IMR-90 (cell line): Measurements from ENCODE around the gene BCAS3. TPM values are rescaled to one million over a fixed set of nuclear protein-coding genes. Genes with fewer than 3 reads are reported as not detected.
"Not testable (repeated sequence)": the region's sequence is repeated elsewhere in the genome, so short reads cannot be mapped to it uniquely, and the experiment has no call there.

Source experiments
- ATAC-seq: fragments of 200-7000 bp; cut with Tn5 transposase; 2 replicates; pipeline ENCODE4 v1.9.1; 2020; ENCODE audit warnings: low read depth, mild to moderate bottlenecking, moderate library complexity
- BruUV-seq: library from RNA; stranded (reverse); fragments of 400-500 nt; replicated peaks from 2 replicates; lab custom pipeline; 2021; lab: Mats Ljungman, UMichigan
- CTCF ChIA-PET: fragments of 300-600 bp; formaldehyde crosslinking; extraction: SDS; loops from one replicate; lab custom pipeline; 2021; ENCODE audit warnings: antibody characterized with exemption; lab: Yijun Ruan, JAX
- POLR2A ChIA-PET: fragments of 300-600 bp; sonication (Branson Sonifier 250); formaldehyde crosslinking; loops from one replicate; lab custom pipeline; 2022; ENCODE audit warnings: antibody characterized with exemption; ENCODE audit not compliant: unreplicated experiment; lab: Charles Lee
- DNase-seq: peaks from one replicate; pipeline ENCODE4 v3.0.0; 2013
- H2AFZ ChIP-seq: replicated peaks from 2 replicates; pipeline ENCODE3; 2013; ENCODE audit warnings: low read length, mild to moderate bottlenecking; ENCODE audit not compliant: poor library complexity
- H2AK5ac ChIP-seq: 2 replicates; pipeline ENCODE4 v1.6.1; 2013; ENCODE audit warnings: low read depth, low read length, inconsistent platforms
- H2AK9ac ChIP-seq: replicated peaks from 2 replicates; pipeline ENCODE3; 2013; ENCODE audit warnings: mild to moderate bottlenecking, low read depth, low read length, moderate library complexity; ENCODE audit not compliant: poor library complexity
- H2BK120ac ChIP-seq: 2 replicates; pipeline ENCODE4 v1.6.1; 2013; ENCODE audit warnings: low read depth, low read length, inconsistent platforms
- H2BK15ac ChIP-seq: 3 replicates; pipeline ENCODE4 v1.6.1; 2013; ENCODE audit warnings: low read depth, low read length, inconsistent platforms
- H2BK20ac ChIP-seq: 2 replicates; pipeline ENCODE4 v1.6.1; 2013; ENCODE audit warnings: low read depth, mild to moderate bottlenecking, inconsistent platforms, low read length, moderate library complexity
- H2BK5ac ChIP-seq: 2 replicates; pipeline ENCODE4 v1.6.1; 2013; ENCODE audit warnings: mild to moderate bottlenecking, low read depth, low read length, inconsistent platforms; ENCODE audit not compliant: poor library complexity, severe bottlenecking
- H3K14ac ChIP-seq: replicated peaks from 2 replicates; pipeline ENCODE4 v1.6.1; 2013; ENCODE audit warnings: low read depth, low read length, inconsistent platforms
- H3K18ac ChIP-seq: 2 replicates; pipeline ENCODE4 v1.6.1; 2013; ENCODE audit warnings: low read depth, low read length, control low read depth
- H3K23ac ChIP-seq: 2 replicates; pipeline ENCODE4 v1.6.1; 2013; ENCODE audit warnings: low read depth, low read length, inconsistent platforms
- H3K27ac ChIP-seq: 2 replicates; pipeline ENCODE4 v1.5.1; 2013; ENCODE audit warnings: mild to moderate bottlenecking, control low read depth, low read length; ENCODE audit not compliant: insufficient read depth
- H3K27me3 ChIP-seq: 2 replicates; pipeline ENCODE4 v1.6.1; 2013; ENCODE audit warnings: low read length; ENCODE audit not compliant: control insufficient read depth, insufficient read depth
- H3K36me3 ChIP-seq: 2 replicates; pipeline ENCODE4 v1.6.1; 2013; ENCODE audit warnings: low read length, mixed read lengths; ENCODE audit not compliant: control insufficient read depth, insufficient read depth
- H3K4ac ChIP-seq: 2 replicates; pipeline ENCODE4 v1.6.1; 2013; ENCODE audit warnings: low read depth, low read length, inconsistent platforms
- H3K4me1 ChIP-seq: 2 replicates; pipeline ENCODE4 v1.6.1; 2013; ENCODE audit warnings: low read length, mixed read lengths; ENCODE audit not compliant: control insufficient read depth, insufficient read depth
- H3K4me2 ChIP-seq: 2 replicates; pipeline ENCODE4 v1.6.1; 2013; ENCODE audit warnings: low read depth, mild to moderate bottlenecking, control low read depth, low read length, moderate library complexity
- H3K4me3 ChIP-seq: 2 replicates; pipeline ENCODE4 v1.5.1; 2013; ENCODE audit warnings: low read depth, mild to moderate bottlenecking, control low read depth, low read length, moderate library complexity; ENCODE audit not compliant: insufficient read depth
- H3K56ac ChIP-seq: 2 replicates; pipeline ENCODE4 v1.6.1; 2013; ENCODE audit warnings: low read length, inconsistent platforms; ENCODE audit not compliant: insufficient read depth; ENCODE audit errors: extremely low read depth
- H3K79me1 ChIP-seq, 2 experiments: 2 replicates each; pipeline ENCODE4 v1.6.1; 2013; ENCODE audit warnings: low read length in 2 of 2, inconsistent platforms in 1 of 2, low read depth in 1 of 2
- H3K9ac ChIP-seq: 2 replicates; pipeline ENCODE4 v1.6.1; 2013; ENCODE audit warnings: low read depth, low read length, control low read depth
- H3K9me1 ChIP-seq: 2 replicates; pipeline ENCODE4 v1.6.1; 2013; ENCODE audit warnings: low read length, inconsistent platforms; ENCODE audit not compliant: insufficient read depth
- H3K9me3 ChIP-seq: 2 replicates; pipeline ENCODE4 v1.6.1; 2013; ENCODE audit warnings: low read length; ENCODE audit not compliant: control insufficient read depth, insufficient read depth
- H4K20me1 ChIP-seq: 2 replicates; pipeline ENCODE4 v1.6.1; 2013; ENCODE audit warnings: low read length, inconsistent platforms; ENCODE audit not compliant: insufficient read depth
- H4K5ac ChIP-seq: 2 replicates; pipeline ENCODE4 v1.6.1; 2013; ENCODE audit warnings: mild to moderate bottlenecking, low read depth, low read length, control low read depth
- H4K8ac ChIP-seq, 2 experiments: 2 replicates each; pipeline ENCODE4 v1.6.1; 2013; ENCODE audit warnings: low read depth in 2 of 2, low read length in 2 of 2, control low read depth in 1 of 2, inconsistent platforms in 1 of 2
- H4K91ac ChIP-seq: 2 replicates; pipeline ENCODE4 v1.6.1; 2013; ENCODE audit warnings: low read depth, low read length, inconsistent platforms; ENCODE audit not compliant: insufficient read depth
- CHD1 ChIP-seq: IDR thresholded peaks from 2 replicates; pipeline ENCODE4 v1.6.1; 2012; ENCODE audit warnings: low read depth, low read length, improper control_type of control experiment
- MAFK ChIP-seq: IDR thresholded peaks from 2 replicates; pipeline ENCODE4 v1.6.1; 2012; ENCODE audit warnings: low read depth, low read length, improper control_type of control experiment
- RCOR1 ChIP-seq: IDR thresholded peaks from 2 replicates; pipeline ENCODE4 v1.6.1; 2012; ENCODE audit warnings: mild to moderate bottlenecking, low read length, improper control_type of control experiment; ENCODE audit not compliant: insufficient replicate concordance
- WGBS, 2 experiments: methylation state at CpG; one replicate each; pipeline versions ENCODE4 v1.1.5 to v1.1.7; 2013; ENCODE audit warnings: missing lambda C conversion rate in 2 of 2; ENCODE audit not compliant: insufficient read length in 1 of 2; ENCODE audit errors: extremely low coverage in 2 of 2; 5-methylcytosine and 5-hydroxymethylcytosine counted together
- dilution Hi-C: fragments of 300-500 bp; cut with HindIII; formaldehyde crosslinking; loops from one replicate; pipeline ENCODE4 v1.14.3; 2018; ENCODE audit warnings: low sequenced_read_pairs; ENCODE audit not compliant: unreplicated experiment
- in situ Hi-C: fragments of 300-500 bp; cut with MboI; formaldehyde crosslinking; loops from 3 replicates; pipeline ENCODE4 v1.14.3; 2019; ENCODE audit warnings: low sequenced_read_pairs, inconsistent platforms, mixed read lengths
- intact Hi-C: fragments of 100-400 bp; cut with micrococcal nuclease; formaldehyde crosslinking; loops from 2 replicates; pipeline ENCODE4 v1.10.0; 2022
- polyA plus RNA-seq, 3 experiments: library from polyadenylated mRNA; depleted of rRNA; stranded (reverse); fragments of >200 nt; gene quantifications; 2 replicates each; pipeline ENCODE4 v1.2.3, GENCODE V29; 2012; ENCODE audit warnings: low replicate concordance in 1 of 3
- total RNA-seq: library from RNA; depleted of rRNA; stranded (reverse); fragments of >200 nt; gene quantifications from 2 replicates; pipeline ENCODE4 v1.2.3, GENCODE V29; 2012
- TF ChIP-seq, protein P1 (sequence below): conservative IDR thresholded peaks from 2 replicates; pipeline ENCODE4 v1.5.1; 2012; ENCODE audit warnings: mild to moderate bottlenecking, low read depth, low read length, improper control_type of control experiment

BCAS3 gene
- total and polyA plus RNA-seq, 2 of the 4 experiments (the other 2 are of a cell fraction), result 6.3 to 27.1 TPM

DNA sequence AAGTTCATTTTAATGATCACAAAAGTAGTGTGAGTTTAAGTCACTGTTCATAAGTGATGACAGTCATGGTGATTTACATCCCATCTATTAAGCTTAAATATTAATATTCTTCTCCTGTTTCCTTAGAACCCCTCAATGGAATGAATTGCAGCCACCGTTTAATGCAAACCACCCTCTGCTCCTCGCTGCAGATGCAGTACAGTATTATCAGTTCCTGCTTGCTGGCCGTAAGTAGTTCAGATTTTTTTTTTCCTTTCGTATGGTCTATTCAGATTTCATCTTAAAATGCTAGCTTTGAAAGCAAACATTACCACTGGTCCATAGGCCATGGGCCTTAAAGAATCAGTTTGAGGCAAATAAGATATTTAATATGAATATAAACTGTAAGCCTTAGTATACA lies 363.0 kb downstream of the BCAS3 start:
- H3K14ac ChIP-seq, result no peak overlapping the region
- no peak overlapping the region for H3K9ac ChIP-seq
- no peak overlapping the region for H2BK120ac ChIP-seq
- H2BK15ac ChIP-seq, result no peak overlapping the region
- 100% methylated on average over 1 of the region's 4 CpGs; no CpG with 5 or more reads in 1 of the 2 experiments for WGBS, 2 experiments
- no peak overlapping the region for H4K8ac ChIP-seq
- H4K20me1 ChIP-seq, result no peaks in the 10 kb centered on the region
- H3K27ac ChIP-seq, result no peak overlapping the region
- BruUV-seq, result no TSS peak
- ATAC-seq (no peak), DNase-seq (no peak)
- H3K4me1 ChIP-seq, result no peaks in the 10 kb centered on the region
- no peak overlapping the region for H2AK5ac ChIP-seq
- no peak overlapping the region for H4K91ac ChIP-seq
- CTCF ChIA-PET, result no interaction called here
- intact Hi-C loops, result no loop called here
- H3K4ac ChIP-seq, result no peak overlapping the region
- dilution Hi-C loops, result no loop called here
- 0 out of 2 replicates have a peak, but pooled peaks cover 2% of the 10 kb centered on the region for H3K36me3 ChIP-seq
- TF ChIP-seq MAFK (no peak), CHD1 (no peak), RCOR1 (no peak)
- TF ChIP-seq, protein P1, sequence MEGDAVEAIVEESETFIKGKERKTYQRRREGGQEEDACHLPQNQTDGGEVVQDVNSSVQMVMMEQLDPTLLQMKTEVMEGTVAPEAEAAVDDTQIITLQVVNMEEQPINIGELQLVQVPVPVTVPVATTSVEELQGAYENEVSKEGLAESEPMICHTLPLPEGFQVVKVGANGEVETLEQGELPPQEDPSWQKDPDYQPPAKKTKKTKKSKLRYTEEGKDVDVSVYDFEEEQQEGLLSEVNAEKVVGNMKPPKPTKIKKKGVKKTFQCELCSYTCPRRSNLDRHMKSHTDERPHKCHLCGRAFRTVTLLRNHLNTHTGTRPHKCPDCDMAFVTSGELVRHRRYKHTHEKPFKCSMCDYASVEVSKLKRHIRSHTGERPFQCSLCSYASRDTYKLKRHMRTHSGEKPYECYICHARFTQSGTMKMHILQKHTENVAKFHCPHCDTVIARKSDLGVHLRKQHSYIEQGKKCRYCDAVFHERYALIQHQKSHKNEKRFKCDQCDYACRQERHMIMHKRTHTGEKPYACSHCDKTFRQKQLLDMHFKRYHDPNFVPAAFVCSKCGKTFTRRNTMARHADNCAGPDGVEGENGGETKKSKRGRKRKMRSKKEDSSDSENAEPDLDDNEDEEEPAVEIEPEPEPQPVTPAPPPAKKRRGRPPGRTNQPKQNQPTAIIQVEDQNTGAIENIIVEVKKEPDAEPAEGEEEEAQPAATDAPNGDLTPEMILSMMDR, result no peak
- no peak overlapping the region for H3K23ac ChIP-seq
- H3K79me1 ChIP-seq, result no peaks in the 10 kb centered on the region
- H3K4me2 ChIP-seq, result no peak overlapping the region
- no peak overlapping the region for H3K18ac ChIP-seq
- no peak overlapping the region for H2AK9ac ChIP-seq
- H4K5ac ChIP-seq, result no peak overlapping the region
- no peak overlapping the region for H2AFZ ChIP-seq
- no peak overlapping the region for H2BK5ac ChIP-seq
- H3K9me3 ChIP-seq, result no peaks in the 10 kb centered on the region
- H3K56ac ChIP-seq, result no peak overlapping the region
- in situ Hi-C loops, result no loop called here
- H3K9me1 ChIP-seq, result no peaks in the 10 kb centered on the region; the same call in 1 of the 2 replicates
- no peak overlapping the region for H2BK20ac ChIP-seq
- no peaks in the 10 kb centered on the region for H3K27me3 ChIP-seq
- POLR2A ChIA-PET, result no interaction called here
- no peak overlapping the region for H3K4me3 ChIP-seq

DNA sequence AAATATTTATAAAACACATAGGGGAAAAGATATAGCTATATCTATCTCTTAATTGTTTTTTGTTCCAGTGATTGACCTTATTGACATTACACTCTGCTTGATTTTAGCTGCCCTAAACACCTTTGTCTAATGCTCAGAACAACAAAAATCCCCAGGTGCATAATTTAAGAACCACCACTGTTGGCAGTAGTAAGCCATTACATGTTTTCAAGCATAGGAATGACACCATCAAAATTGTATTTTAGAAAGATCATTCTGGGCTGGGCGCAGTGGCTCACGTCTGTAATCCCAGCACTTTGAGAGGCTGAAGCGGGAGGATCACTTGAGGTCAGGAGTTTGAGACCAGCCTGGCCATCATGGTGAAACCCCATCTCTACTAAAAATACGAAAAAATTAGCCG lies 364.7 kb downstream of the BCAS3 start:
- H4K20me1 ChIP-seq, result not testable (repeated sequence)

More for the DNA sequence above, 364.7 kb downstream of the BCAS3 start:
- H3K4ac ChIP-seq, H3K9me1 ChIP-seq, H3K4me2 ChIP-seq, DNase-seq, H3K36me3 ChIP-seq, H2AK5ac ChIP-seq, in situ Hi-C loops, H3K4me3 ChIP-seq, H3K4me1 ChIP-seq, H2BK5ac ChIP-seq, CTCF ChIA-PET, H3K9ac ChIP-seq, dilution Hi-C loops, H3K9me3 ChIP-seq, ATAC-seq, H2AK9ac ChIP-seq, H4K91ac ChIP-seq, H4K8ac ChIP-seq, H2AFZ ChIP-seq, intact Hi-C loops, H2BK20ac ChIP-seq, H2BK15ac ChIP-seq, H3K14ac ChIP-seq, H4K5ac ChIP-seq, H3K23ac ChIP-seq, H3K27ac ChIP-seq, H3K79me1 ChIP-seq, BruUV-seq, H2BK120ac ChIP-seq, POLR2A ChIA-PET, H3K18ac ChIP-seq, H3K56ac ChIP-seq, H3K27me3 ChIP-seq: not testable (repeated sequence)
- WGBS, 2 experiments, result no CpG with 5 or more reads among the region's 5 CpGs
